ENCODE measurements around the gene PCP2. TPM values are rescaled to one million over a fixed set of nuclear protein-coding genes. Genes with fewer than 3 reads are reported as not detected.

PCP2 gene
- total RNA-seq, 2 experiments from 2014 or later, result not detected

DNA sequence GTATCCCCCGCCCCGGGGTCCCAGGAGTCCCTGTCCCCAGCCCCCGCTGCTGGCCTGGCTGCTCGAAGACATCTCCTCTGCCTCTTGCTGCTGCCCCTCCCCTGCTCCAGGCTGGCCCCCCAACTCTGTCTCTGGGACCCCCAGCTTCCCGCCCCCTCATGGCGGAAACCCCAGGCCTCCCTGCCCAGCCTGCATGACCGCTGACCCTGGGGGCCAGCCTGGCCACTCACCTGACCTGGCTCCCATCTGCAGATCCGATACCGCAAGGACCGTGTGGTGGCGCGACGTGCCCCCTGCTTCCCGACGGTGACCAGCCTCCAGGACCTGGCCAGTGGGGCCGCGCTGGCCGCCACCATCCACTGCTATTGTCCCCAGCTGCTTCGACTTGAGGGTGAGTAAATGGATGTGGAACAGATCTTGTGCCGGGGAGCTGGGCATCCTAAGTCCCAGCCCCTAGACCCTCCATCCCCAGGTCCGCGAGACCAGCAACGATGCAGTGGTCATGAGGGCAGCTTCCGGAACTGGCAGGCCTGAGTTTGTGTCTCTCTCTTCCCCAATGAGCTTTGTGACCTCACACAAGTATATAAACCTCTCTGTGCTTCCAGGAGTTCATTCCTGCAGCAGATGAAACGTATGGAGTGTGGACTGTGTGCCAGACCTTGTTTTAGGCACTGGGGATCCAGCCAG lies 25.5 kb downstream of the PCP2 start:
- CTCF ChIA-PET, result interaction anchor here (0.5 to 1.6 kb wide), 4 partner anchors 11 to 491 kb away, joined by 3 to 4 read pairs (median 4); no protein-coding TSS in a partner anchor

DNA sequence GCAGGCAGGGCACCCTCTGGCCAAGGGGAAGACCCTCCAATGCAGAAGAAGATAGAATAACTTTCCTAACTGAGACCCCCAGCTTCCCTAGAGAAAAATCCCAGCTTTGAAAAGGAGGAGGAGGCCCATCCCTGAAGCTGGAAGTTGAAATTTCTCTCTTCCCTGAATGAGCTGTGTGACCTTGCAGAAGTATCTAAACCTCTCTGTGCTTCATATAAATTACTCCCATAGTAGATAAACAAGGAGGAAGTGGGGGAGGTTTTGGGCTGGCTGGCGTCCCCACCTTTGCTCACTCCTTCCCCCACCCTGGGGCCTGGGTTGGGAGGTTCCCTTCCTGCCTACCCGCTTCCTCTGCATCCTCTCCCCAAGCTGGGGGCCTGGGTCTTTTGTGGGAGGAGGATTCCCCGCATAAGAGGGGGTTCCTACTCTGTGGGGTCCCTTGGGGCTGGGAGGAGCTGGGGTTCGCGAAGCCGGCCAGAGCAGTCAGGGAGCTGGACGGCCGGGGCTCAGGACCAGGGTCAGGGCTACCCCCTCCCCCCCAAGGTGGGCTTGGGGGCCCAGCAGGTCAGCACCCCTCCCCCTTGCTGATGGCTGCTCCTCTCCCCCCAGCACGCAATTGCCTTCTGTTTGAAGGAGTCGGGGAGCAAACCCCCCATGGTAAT lies 26.2 kb downstream of the PCP2 start:
- POLR2A ChIA-PET, result no interaction called here

More for the DNA sequence above, 25.5 kb downstream of the PCP2 start:
- POLR2A ChIA-PET, result no interaction called here

GRCh38 chr19:7606289-7606688 lies 27.2 kb downstream of the PCP2 start:
- POLR2A ChIA-PET, result no interaction called here
- CTCF ChIA-PET, result no interaction called here

More for the DNA sequence above, 26.2 kb downstream of the PCP2 start:
- CTCF ChIA-PET, result interaction anchor here (0.5 to 1.6 kb wide), 3 partner anchors 11 to 383 kb away, joined by 3 to 4 read pairs (median 4); no protein-coding TSS in a partner anchor

DNA sequence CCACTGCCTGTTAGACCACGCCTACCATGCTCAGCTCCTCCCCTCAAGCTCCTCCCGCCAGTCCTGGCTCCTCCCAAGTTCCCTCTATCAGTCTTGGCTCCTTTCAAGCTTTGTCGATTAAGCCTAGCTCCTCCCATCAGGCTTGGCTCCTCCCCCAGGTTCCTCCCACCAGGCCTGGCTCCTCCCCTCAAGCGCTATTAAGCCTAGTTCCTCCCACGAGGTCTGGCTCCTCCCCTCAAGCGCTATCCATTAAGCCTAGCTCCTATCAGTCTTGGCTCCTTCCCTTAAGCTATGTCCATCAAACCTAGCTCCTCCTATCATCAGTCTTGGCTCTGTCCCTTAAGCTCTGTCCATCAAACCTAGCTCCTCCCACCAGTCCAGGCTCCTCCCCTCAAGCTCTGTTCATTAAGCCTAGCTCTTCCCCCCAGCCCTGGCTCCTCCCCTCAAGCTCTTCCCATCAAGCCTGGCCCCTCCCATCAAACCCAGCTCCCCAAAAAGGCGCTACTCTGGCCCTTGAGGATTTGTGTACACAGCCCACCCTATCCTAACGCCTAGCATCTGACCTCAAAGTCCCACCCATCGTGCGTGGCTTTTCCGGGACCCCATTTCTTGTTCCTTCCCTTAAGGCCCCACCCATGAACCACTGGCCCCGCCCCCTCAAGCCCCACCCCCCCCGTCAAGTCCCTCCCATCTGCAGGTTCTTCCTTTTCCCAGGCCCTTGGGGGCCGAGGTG lies 27.9 kb downstream of the PCP2 start:
- CTCF ChIA-PET, result interaction anchor here (0.8 kb wide), 1 partner anchor 264 kb away, joined by 3 read pairs; no protein-coding TSS in a partner anchor
- POLR2A ChIA-PET, result interaction anchor here (0.6 kb wide), 1 partner anchor 24 kb away, joined by 4 read pairs; no protein-coding TSS in a partner anchor

DNA sequence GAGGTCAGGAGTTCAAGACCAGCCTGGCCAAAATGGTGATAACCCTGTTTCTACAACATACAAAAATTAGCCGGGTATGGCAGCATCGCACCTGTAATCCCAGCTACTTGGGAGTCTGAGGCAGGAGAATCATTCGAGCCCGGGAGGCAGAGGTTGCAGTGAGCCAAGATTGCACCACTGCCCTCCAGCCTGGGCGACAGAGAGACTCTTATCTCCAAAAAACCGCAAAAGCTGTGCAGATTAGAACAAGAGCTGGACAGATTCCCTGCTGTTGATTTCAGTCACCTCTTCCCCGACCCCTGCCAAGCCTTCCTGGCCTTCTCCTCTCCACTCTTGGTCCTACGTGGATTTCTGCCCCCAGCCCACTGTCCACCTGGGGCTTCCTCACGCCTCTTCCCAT lies 29.6 kb downstream of the PCP2 start:
- ChIA-PET POLR2A (no interaction called here), CTCF (interaction anchor here (1.0 kb wide), 1 partner anchor 36 kb away, joined by 3 read pairs; no protein-coding TSS in a partner anchor)

- CTCF ChIA-PET, result no interaction called here
- POLR2A ChIA-PET, result no interaction called here
These were observed 30.5 kb downstream of the PCP2 start for GRCh38 chr19:7602935-7603497.

- POLR2A ChIA-PET, result no interaction called here
- CTCF ChIA-PET, result no interaction called here
These were observed 31.1 kb downstream of the PCP2 start for GRCh38 chr19:7602240-7602934.

GRCh38 chr19:7600721-7601120 lies 32.8 kb downstream of the PCP2 start:
- ChIA-PET POLR2A (no interaction called here), CTCF (no interaction called here)

DNA sequence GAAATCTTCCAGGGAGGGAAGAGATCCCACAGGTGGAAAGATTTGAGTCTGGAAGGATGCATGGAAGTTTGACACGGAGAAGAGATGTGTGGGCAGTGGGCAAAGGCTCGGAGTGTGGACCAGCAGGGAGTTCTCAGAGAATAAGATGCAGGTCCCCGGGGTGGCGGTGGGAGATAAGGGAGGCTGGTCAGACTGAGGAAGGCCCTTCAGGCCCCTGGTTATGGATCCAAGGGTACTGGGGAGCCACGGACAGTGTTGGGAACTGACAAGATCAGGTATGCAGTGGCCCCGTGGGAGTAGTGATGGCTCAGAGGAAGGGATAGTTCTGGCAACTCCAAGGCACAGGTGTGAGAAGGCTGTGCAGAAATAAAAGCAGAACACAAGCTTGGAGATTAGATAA lies 35.3 kb downstream of the PCP2 start:
- CTCF ChIA-PET, result no interaction called here

DNA sequence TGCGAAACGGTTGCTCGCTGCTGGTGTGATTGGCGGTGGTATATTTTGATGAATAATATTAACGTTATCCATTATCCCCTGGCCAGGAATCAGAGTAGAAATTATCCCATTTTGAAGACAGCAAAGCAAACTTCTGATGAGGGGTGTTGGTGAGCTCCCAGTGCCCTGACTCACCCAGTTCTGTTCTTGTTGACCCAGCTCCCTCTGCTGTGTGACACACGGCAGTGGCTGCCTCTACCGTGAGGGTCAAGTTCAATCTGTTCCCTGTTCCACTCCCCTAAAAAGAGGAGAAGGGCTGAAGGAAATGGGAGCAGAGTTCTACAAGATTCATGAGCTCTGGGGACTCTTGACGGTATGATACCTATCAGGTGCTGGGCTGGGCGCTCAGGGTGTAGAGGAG lies 35.8 kb downstream of the PCP2 start:
- CTCF ChIA-PET, result interaction anchor here (1.1 kb wide), 1 partner anchor 29 kb away, joined by 3 read pairs; no protein-coding TSS in a partner anchor
- POLR2A ChIA-PET, result no interaction called here

More for the DNA sequence above, 35.3 kb downstream of the PCP2 start:
- POLR2A ChIA-PET, result no interaction called here

DNA sequence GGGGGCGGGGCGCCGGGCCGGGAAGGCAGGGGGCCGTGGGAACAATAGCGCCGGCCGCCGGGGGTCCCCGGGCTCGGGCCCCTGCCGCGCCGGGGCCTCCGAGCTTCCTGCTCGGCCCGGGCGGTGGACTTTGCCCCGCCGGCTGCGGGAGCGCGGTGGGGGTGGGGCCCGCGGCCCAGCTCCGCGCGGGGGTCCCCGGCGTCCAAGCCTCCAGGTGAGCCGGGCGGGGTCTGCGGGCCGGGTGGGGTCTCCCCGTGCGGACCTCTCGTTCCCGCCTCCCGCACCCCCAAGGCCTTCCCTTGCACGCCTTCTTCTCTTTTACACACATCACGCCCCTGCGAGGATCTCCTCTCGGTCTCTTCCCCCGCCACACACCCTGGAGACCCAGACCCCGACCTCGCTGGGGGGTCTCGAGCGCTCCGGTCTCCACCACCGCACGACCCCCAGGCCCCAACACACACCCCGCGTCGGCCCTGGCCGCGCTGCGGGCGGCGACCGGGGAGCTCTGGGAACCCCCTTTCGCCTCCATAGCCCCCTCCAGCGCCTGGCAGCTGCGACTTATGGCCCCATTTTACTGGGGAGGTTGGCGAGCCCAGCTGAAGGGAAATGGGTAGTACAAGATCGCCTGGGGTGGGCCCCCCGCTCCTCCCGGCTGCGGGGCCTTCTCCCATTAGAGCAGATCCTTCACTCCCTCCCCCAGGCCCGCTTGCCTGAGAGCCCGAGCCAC lies 37.1 kb downstream of the PCP2 start:
- ChIA-PET CTCF (interaction anchor here (1.1 kb wide), 2 partner anchors 11 to 28 kb away, joined by 3 read pairs; no protein-coding TSS in a partner anchor), POLR2A (interaction anchor here (0.6 kb wide), 1 partner anchor 69 kb away, joined by 4 read pairs; no protein-coding TSS in a partner anchor)

DNA sequence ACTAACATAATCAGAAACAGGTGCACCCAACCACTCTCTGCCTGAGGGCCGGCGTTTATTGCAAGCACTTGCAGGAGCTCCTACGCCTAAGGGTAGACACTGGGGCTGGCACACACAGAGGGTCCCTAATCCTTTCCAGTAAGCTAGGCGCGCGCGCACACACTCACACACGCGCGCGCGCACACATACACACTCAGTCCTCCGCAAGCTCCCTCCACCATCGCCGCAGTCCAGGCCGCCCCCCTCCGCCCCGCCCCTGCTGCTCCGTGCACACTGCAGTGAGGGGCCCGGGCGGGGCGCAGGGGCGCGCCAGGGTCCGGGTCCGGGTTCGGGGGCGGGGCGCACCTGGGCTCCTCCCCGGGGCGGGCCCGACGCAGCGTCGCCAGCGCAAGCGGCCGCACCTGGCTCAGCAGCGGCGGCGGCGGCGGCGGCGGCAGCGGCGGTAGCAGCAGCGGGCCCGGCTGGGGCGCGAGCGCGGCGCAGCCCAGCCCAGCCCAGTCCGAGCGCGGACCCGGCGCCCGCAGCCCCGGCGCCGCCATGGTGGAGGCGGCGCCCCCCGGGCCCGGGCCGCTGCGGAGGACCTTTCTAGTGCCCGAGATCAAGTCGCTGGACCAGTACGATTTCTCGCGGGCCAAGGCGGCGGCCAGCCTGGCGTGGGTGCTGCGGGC lies 37.9 kb downstream of the PCP2 start, which contains the start of gene CAMSAP3:
Gene CAMSAP3, plus strand, starts transcription at position 398 of the 668 bp plus-strand sequence. Its CDS starts 140 bp downstream, at position 538.
- POLR2A ChIA-PET, result no interaction called here
- CTCF ChIA-PET, result no interaction called here

DNA sequence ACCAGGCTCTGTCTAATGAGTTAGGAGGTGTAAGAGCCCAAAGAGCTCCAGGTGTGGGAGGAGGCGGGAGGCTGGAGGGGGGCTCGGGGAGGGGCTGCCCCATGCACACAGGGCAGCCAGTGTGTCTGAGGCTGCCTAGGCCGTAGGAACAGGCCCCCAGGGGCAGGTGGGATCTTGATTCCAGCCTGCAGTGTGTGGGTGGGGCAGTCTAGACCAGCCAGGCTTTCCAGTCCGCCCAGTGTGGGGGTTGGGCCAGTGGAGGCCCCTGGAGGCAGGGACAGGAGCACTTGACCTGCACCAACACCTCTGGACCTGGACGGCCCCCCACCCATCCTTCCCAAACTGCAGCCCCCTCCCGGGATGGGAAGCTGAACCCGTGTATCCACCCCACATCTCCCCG lies 43.3 kb downstream of the PCP2 start:
- CTCF ChIA-PET, result no interaction called here
- POLR2A ChIA-PET, result no interaction called here

GRCh38 chr19:7589822-7590221 lies 43.7 kb downstream of the PCP2 start:
- ChIA-PET CTCF (no interaction called here), POLR2A (no interaction called here)

GRCh38 chr19:7582446-7582845 lies 51.1 kb downstream of the PCP2 start:
- CTCF ChIA-PET, result interaction anchor here (1.4 kb wide), 1 partner anchor 14 kb away, joined by 3 read pairs; no protein-coding TSS in a partner anchor

More at GRCh38 chr19:7582446-7582845, 51.1 kb downstream of the PCP2 start:
- POLR2A ChIA-PET, result no interaction called here

All from activated CD8-positive, alpha-beta memory T cell treated with anti-CD3 and anti-CD28 coated beads for 36 hours (primary cell).